ENCODE measurements around the gene THAP11. TPM values are rescaled to one million over a fixed set of nuclear protein-coding genes. Genes with fewer than 3 reads are reported as not detected.

THAP11 gene
- total and polyA plus RNA-seq, 2 of the 13 experiments (the other 11 are each of a cell fraction or from before 2014, with no cell fraction given): 44.2 to 53.4 TPM

- TF ChIP-seq BRD4 (CRISPR knock-in tag; IDR thresholded peaks at IDR 0.05) (no peak; the same call in 1 of the 2 replicates), NFE2 (CRISPR knock-in tag; IDR thresholded peaks at IDR 0.05) (no peak), ZNF12 (CRISPR knock-in tag; IDR thresholded peaks at IDR 0.05) (peak; percentile 39; the same call in 1 of the 2 replicates), ZNF143 (CRISPR knock-in tag; IDR thresholded peaks at IDR 0.05) (no peak), ZNF567 (CRISPR knock-in tag; IDR thresholded peaks at IDR 0.05; ENCODE audit: borderline replicate concordance) (peak; percentile 98), ZNF563 (CRISPR knock-in tag; IDR thresholded peaks at IDR 0.05) (no peak; the same call in 1 of the 2 replicates), ZNF382 (CRISPR knock-in tag; IDR thresholded peaks at IDR 0.05; ENCODE audit: borderline replicate concordance) (no peak), ZNF333 (CRISPR knock-in tag; IDR thresholded peaks at IDR 0.05; ENCODE audit: borderline replicate concordance) (peak; percentile 90), DMAP1 (CRISPR knock-in tag; IDR thresholded peaks at IDR 0.05) (peak; percentile 72), PCBP1 (IDR thresholded peaks at IDR 0.05; ENCODE audit: borderline replicate concordance, low read depth, low read length) (no peak), MAFF (IDR thresholded peaks at IDR 0.05; ENCODE audit: low read depth, low read length) (no peak), HOXA7 (CRISPR knock-in tag; IDR thresholded peaks at IDR 0.05) (no peak), SIX1 (CRISPR knock-in tag; IDR thresholded peaks at IDR 0.05; ENCODE audit: borderline replicate concordance) (no peak), ZNF24 (IDR thresholded peaks at IDR 0.05) (no peak), FOXO4 (CRISPR knock-in tag; conservative IDR thresholded peaks at IDR 0.05) (0 out of 2 replicates have a peak, but pooled peaks have one; percentile 75), SMAD9 (CRISPR knock-in tag; IDR thresholded peaks at IDR 0.05) (peak; percentile 65; the same call in 1 of the 2 replicates), NFATC3 (CRISPR knock-in tag; IDR thresholded peaks at IDR 0.05) (peak; percentile 87), MXI1 (IDR thresholded peaks at IDR 0.05; ENCODE audit: borderline replicate concordance, low read depth, low read length) (peak; percentile 38; the same call in 1 of the 3 replicates), FOXJ3 (CRISPR knock-in tag; IDR thresholded peaks at IDR 0.05; ENCODE audit: borderline replicate concordance) (no peak), MXD1 (CRISPR knock-in tag; IDR thresholded peaks at IDR 0.05) (no peak; the same call in none of the 2 replicates), ZSCAN31 (CRISPR knock-in tag; IDR thresholded peaks at IDR 0.05; ENCODE audit: low read depth) (no peak), BRF2 (CRISPR knock-in tag; IDR thresholded peaks at IDR 0.05) (0 out of 2 replicates have a peak, but pooled peaks have one; percentile 2)
- TF ChIP-seq, protein P1, sequence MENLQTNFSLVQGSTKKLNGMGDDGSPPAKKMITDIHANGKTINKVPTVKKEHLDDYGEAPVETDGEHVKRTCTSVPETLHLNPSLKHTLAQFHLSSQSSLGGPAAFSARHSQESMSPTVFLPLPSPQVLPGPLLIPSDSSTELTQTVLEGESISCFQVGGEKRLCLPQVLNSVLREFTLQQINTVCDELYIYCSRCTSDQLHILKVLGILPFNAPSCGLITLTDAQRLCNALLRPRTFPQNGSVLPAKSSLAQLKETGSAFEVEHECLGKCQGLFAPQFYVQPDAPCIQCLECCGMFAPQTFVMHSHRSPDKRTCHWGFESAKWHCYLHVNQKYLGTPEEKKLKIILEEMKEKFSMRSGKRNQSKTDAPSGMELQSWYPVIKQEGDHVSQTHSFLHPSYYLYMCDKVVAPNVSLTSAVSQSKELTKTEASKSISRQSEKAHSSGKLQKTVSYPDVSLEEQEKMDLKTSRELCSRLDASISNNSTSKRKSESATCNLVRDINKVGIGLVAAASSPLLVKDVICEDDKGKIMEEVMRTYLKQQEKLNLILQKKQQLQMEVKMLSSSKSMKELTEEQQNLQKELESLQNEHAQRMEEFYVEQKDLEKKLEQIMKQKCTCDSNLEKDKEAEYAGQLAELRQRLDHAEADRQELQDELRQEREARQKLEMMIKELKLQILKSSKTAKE (CRISPR knock-in tag; IDR thresholded peaks at IDR 0.05; ENCODE audit: borderline replicate concordance): peak; percentile 59
- TF ChIP-seq, protein P2, sequence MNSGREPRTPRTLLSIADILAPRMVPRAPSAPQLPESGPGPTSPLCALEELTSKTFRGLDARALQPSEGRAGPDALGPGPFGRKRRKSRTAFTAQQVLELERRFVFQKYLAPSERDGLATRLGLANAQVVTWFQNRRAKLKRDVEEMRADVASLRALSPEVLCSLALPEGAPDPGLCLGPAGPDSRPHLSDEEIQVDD (CRISPR knock-in tag; IDR thresholded peaks at IDR 0.05; ENCODE audit: borderline replicate concordance): peak; percentile 47; the same call in 1 of the 2 replicates
Observed at GRCh38 chr16:67842509-67843342, 606 bp downstream of the THAP11 start (continued).

Data from HepG2 (cell line).